Right renal cortex interstitium (tissue), 3 donors: ENCODE measurements around the gene SETBP1. TPM values are rescaled to one million over a fixed set of nuclear protein-coding genes. Genes with fewer than 3 reads are reported as not detected.

Experiments
- DNase-seq, 3 donors: peaks; one replicate each; pipeline ENCODE4 v3.0.0-alpha.2; 2013; ENCODE audit warnings: low read depth in 3 of 3, low spot score in 2 of 3
- polyA plus RNA-seq, 3 donors: library from polyadenylated mRNA; unstranded; fragments of 120-200 nt; gene quantifications; one replicate each; pipeline ENCODE4 v1.2.1, GENCODE V29; 2013; ENCODE audit not compliant: insufficient read length in 3 of 3

SETBP1 gene
- polyA plus RNA-seq, 3 donors: 27.5 to 32.4 (median 30.1) TPM

DNA sequence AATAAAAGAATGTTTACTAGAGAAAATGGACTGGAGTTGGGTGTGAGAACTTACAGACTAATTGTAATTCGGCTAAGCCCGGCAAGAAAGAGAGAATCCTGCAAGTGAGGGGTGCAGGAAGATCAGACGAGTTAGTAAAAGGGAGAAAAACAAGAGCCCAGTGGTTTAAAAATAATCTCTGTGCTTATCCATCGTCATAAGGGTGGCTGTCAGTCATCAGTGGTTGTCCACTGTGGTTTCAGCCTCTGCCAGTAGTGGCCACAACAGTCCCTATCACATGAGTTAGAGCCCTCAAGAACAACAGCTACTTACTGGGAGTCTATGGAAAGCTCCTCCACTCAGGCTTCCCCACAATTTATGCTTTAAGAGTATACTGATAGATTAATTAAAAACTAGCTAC lies 239.8 kb downstream of the SETBP1 start:
- DNase-seq: no peak

DNA sequence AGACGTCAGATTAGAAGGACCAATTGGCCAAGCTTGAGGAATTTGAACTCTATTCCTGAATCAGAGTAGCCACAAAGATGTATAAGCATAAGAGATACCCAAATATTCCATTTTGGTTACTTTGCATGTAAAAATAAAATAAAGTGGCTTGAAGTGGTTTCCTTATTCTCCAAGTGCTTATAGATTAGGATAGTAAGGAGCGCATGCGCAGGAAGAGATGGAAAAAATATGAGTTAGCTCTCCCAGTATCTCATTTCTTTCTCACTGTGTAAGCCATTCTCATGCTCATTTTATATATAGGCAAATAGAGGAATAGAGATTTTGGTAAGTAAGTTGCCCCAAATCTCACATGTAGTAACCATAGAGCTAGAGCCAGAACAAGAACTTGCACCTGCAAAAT lies 241.3 kb downstream of the SETBP1 start:
- no peak for DNase-seq

DNA sequence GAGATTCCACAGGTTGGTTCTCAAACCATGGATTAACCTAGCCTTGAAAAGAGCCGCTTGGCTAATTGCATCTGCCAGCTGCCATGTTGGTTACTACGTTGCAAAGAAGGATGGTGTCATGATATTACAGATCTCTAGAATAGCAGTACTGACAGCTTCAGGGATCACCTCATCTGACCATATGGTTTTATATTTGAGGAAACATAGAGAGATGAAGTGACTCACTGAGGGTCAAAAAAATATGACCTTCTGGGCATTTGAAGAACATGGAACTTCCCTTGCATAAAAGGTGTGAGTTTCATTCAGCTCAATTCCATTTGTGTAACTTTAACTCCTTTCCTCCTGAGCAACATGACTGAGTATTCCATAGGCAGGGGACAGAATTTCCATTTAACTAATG lies 242.3 kb downstream of the SETBP1 start:
- no peak for DNase-seq

DNA sequence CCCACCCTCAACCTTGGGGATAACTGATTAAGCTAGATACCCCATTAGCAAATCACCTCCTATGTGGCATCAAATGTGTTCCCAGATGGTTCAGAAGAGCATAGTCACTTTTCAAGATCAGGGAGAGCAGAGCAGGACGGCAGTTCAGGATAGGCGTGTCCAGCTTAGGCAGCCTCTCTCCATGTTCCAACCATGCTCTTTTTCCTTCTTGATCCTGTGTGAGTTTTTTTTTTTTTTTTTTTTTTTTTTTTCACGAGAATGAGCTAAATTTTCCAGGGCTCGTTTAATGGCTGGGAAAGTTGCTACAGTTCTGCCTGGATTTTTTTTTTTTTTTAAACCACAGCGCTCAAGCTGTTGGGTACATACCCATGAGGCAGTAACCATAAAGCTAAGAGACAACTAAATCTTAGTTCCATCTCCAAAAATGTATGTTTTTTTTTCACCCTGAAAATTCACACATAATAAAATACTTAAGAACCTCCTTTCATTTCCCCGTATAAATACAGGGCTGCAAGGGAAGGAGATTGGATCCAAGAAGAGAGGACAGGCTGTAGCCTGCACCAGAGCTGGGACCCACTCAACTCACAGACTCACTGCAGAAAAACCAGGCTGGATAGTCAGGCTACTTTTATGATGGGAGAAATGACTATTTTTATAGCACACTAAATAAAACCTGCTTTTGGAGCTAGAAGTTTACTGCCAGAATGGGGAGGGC lies 244.3 kb downstream of the SETBP1 start:
- DNase-seq: no peak

DNA sequence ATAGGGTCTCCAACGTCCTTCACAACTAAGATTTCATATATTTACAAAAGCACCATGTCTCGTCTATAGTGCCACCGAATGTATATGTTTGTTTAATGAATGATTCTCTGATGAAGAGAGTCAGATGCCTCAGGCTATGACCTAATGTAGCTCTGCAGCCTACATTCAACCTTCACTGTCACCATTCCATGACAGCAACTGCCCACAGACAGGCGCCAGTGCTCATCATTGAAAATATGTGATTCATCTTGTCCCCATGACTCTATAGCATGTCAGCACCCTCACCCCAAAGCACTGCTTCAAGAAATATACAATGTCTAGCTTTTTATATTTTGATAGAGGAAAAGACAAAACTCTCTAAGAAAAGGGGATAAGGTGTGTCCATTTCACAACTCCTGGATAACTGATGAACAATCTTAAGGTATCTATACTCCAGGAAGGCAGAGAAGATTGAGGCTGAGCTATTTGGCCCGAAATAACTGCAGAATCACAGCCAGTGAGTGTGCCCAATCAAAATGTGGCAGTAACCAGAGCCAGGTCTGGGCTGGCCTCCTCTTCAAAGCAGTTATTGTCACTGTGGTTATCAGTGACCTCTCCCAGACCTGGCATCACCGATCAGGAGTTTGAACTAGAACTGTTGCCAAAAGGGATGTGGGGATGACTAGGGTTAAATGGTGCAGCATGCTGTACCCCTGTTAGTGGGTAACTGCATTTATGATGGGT lies 246.6 kb downstream of the SETBP1 start:
- no peak for DNase-seq

DNA sequence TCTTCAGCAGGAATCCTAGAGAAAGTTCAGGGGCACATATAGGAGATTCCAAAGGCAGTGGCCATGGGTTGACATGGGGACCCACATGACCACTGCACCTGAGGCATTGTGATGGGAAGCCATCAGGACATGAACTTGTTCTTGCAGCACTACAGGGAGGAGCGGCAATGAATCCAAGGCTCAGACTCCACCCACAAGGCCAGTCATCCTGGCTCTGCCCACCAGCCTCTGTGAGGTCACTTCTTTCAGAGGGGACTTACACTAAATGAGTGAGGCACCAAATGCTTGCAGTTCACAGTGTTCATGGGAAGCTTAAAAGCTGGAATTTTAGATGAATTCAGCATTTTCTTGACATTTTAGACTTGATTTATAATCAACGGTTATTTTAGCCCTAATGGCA lies 254.2 kb downstream of the SETBP1 start:
- no peak for DNase-seq

DNA sequence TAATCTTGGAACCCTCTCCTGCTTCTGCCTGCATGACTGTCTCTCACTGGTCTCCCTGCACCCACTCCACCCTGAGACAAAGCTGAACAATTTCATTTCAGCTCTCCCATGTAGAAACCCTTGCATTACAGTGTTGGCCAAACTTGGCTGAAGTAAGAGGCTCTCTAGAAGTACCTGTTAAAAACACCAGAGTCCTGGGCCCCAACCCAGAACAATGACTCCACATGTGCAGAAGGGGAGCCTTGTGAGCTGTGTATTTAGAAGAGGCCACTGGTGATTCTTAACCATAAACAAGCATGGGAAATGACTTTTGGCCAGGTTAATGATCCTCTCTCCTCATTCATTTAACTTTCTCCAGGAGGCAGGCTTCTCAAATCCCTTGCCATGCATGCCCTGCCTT lies 254.8 kb downstream of the SETBP1 start:
- no peak for DNase-seq

DNA sequence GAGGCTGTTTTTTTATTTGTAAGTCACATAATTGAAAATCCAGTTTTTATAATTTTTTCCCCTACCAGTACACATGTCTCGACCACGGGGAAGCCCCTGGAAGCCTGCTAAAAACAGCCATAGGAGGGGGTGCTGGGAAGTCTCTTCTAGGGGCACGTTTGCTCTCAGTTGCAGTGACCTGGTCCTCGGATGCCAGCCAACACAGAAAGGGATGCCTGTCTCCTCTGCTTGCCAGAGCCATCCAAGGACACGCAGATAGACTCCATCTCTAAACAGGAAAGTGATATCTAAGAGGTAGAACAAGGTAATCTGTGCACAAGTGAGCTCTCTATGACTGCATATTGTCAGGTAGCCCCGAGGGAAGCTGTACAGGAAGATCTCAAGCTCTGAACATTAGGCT lies 255.8 kb downstream of the SETBP1 start:
- no peak for DNase-seq

DNA sequence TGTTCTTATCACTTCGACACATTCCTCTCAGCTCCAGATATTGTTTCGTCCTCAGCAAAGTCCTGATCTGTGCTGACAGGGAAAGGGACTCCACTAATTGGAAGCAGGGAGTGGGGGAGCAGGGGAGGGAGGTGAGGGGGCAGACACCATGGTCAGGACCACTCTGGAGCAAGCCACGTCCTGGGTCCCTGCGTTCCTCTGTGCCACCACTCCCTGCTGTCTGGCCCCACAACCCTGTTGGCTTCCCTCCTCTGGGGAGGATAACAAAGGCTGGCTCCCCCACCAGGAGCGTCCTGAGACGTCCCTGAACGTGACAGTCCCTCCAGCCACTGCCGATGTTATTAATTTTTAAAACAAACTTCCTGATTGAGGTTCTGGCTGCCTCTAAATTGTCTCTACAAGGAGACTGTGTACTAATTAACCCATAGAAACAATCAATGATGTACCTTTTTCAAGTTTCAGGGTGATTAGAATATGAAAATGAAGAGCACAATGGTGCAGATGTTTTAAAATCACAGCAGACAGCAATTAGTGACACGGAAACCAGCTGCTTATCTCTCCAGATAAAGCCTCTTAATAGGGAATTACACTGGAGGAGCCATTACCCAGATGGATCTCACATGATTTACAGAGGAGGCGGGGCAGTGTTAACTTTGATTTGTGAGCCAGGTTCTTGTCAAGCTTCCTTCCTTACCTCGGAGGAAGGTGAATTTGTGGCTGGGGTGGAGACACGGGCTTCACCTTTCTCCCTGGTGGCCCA lies 257.5 kb downstream of the SETBP1 start:
- DNase-seq: no peak

DNA sequence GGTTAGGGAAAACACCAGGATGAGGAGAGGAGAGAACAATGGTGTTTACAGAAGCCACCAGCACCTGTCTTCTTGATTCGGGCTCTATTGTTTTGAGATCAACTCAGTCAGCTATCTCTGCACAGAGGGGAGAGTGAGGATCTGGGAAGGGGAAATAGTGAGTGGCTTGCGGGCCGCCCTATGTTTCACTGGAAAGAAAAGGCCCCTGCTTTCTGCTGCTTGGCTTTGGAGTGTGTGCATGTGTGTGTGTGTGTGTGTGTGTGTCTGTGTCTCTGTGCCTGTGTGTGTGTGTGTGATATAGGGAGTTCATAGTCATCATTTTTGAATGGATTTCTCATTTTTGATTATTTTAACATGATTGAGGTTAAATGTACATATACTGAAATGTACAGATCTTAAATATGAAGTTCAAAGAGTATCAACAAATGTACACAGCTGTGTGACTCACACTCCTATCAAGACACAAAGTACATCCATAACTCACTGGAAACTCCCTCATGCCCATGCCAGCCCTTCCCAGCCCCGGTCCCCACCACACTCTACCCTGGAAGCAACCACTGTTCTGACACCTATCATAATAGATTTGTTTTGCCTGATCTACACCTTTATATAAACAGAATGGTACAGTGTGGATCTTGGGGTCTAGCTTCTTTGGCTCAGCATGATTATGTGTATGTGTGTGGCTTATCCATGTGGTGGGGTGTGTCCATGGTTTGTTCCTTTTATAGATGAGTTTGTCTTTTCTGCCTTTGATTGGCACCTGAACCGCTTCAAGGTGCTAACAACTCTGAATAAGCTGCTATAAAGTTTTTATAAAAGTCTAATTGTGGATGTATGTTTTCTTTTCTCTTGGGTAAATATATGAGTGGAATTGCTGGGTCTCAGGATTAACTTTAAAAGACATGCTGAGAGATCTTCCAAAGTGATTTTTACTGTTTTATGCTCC lies 258.3 kb downstream of the SETBP1 start:
- DNase-seq: no peak

DNA sequence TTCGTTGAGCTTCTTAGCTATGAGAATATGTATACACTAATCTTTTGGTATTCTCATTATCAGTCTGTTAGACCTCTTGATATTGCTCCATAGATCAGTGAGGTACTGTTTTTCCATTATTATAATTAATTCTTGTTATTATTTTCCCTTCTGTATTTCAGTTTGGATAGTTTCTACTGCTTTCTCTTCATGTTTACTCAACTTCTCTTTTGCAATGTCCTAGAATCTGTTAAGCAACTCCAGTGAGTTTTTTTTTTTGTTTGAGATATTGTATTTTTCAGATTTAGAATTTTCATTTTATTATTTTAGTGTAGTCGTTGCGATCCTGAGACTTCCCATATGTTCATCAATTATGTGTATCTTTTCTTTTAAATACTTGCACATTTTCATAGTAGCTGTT lies 260.8 kb downstream of the SETBP1 start:
- no peak for DNase-seq

DNA sequence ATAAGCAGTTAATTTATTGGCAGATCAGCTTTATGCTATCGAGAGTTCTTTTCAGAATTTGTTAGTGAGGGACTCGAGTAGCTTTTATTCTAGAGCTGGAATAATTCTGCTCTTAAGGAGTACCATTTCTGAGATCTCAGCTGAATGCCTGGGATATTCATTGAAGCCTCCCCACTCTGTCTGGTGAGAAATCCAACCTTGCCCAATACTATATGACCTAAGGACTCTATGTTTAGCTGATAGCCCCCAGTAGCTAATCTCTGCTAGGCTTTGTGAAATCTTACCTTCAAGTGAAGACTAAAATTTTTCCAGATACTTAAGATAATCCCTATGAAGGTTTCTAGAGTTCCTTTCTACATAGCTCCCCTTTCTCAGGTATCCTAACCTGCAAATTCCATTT lies 261.4 kb downstream of the SETBP1 start:
- no peak for DNase-seq

DNA sequence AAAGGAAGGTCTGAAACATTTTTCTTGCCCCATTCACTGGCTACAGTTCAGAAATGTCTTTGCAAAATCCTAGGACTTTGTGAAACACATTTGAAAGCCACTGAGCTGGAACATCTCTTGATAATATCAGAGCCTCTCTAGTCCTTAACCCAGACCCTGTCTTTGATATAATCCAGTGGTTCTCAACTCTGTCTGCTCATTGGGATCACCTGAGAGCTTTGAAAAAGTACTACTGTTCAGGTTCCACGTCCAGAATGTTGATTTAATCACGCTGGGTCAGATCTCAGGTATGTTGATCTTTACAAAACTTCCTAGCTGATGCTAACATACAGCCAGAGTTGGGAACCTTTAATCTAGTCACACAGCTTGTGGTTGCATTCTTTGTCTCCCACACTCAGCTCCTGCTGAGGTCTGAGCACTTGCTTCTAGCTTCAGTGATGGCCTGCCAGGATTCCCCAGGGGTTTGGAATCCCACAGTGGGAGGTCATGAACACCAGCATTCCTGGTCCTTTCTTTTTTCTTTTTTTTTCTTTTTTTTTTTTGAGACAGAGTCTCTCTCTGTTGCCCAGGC lies 262.7 kb downstream of the SETBP1 start:
- DNase-seq: no peak

DNA sequence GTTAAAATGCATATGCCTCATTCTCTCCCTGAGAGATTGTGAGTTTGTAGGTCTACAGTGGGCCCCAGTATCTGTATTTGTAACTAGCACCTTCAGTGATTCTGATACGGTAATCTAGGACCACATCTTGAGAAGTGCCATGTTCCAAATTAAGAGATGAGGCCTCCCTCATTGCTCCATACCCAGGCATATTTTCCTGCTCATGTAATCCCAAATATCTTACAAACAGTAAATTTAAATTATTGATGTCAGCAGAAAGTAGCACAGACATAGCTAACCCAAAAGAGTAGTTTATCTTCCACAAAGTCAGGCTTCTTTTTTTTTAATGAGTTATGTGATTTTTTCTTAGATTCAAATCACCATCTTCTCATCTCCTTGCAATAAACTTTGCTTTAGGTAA lies 263.8 kb downstream of the SETBP1 start:
- no peak for DNase-seq

DNA sequence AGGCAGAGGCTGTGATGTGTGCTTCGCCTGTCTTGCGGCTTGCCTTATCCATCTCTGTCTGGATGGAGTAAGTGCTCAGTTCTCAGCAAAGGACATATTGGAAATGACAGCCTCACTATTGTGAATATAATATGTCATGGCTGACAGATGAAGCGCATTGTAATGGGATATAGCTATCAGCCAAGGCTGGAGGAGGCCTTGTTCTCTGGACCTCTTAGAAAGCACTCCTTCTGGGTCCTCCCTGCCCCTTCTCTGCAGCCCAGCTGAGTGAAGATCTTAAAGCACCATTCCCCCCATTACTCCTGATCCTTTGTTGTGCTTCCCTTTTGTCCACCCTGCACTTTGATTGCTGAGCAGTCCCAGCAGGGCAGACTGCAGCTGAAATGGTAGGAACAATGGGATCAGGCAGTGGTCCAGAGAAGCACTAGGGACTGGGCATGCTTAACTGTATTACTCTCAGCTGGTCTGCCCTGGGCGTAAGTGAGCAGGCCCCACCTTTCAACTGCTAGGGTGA lies 265.3 kb downstream of the SETBP1 start:
- no peak for DNase-seq

DNA sequence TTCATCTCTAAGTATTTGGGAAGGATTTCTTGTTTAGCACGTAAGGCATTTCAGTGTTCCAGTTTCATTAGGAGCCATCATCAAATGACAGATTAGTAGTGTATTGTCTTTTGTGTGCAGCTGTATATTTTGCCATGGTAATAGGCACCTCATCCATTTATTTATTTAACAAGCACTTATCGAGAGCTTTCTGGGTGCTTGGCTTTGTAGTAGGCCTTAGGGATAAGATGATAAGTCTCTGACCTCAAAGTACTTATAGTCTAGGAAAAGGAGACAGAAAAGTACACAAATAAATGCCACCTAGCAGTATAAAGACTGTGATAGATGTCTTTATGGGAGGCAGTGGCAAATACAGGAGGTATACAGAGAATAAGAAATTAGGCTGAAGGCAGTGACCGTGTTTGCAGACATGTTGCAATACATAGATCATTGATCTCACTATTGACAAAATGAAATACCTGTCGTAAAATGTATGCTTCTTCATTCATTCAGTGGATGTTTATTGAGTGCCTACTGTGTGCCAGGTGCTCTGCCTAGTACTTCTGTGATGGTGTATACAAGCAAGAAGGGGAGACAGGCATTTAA lies 265.9 kb downstream of the SETBP1 start:
- DNase-seq: no peak

DNA sequence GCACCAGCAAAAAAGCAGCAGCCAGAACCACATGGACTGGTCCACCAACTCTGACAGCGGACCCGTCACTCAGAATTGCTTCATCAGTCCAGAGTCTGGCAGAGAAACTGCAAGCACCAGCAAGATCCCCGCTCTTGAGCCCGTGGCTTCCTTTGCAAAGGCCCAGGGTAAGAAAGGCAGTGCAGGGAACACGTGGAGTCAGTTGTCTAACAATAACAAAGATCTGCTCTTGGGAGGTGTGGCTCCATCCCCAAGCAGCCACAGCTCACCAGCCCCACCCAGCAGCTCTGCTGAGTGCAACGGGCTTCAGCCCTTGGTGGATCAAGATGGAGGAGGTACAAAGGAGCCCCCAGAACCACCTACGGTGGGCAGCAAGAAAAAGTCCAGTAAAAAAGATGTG lies 269.3 kb downstream of the SETBP1 start:
- DNase-seq: no peak

DNA sequence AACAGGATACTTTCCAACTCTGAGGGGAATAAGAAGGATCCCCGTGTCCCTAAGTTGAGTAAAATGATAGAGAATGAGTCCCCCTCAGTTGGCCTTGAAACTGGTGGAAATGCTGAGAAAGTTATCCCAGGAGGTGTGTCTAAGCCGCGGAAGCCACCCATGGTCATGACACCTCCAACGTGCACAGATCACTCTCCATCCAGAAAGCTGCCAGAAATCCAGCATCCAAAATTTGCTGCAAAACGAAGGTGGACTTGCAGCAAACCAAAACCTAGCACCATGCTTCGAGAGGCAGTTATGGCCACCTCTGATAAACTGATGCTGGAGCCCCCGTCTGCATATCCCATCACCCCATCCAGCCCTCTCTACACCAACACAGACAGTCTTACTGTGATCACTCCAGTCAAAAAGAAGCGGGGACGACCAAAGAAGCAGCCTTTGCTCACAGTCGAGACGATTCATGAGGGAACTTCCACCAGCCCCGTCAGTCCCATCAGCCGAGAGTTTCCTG lies 270.1 kb downstream of the SETBP1 start:
- DNase-seq: no peak

DNA sequence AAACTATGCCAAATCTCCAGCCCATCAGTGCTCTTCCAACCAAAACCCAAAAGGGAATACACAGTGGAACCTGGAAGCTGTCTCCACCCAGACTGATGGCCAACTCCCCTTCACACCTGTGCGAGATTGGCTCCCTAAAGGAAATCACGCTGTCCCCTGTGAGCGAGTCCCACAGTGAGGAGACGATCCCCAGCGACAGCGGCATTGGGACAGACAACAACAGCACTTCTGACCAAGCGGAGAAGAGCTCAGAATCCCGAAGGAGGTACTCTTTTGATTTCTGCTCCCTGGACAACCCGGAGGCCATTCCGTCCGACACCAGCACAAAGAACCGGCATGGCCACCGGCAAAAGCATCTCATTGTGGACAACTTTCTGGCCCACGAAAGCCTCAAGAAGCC lies 271.1 kb downstream of the SETBP1 start:
- no peak for DNase-seq

DNA sequence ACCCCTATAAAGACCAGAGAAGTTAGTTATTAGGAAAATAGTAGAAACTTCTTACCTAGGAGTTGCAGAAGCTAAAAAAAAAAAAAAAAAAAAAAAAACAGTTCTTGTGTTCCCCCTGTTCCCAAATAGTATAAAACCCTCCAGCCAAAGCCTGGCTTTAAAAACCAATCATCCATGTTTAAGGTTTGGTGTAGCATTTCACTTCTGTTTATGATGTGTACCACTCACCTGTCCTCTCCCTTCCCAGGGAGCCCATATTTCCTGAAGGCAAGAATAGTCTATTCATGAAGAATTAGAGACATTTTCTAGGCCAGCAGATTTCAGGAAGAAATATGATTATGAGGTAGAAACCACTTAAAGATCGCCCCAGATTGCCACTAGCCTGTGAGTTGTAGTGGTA lies 273.6 kb downstream of the SETBP1 start:
- DNase-seq: no peak
